ENCODE measurements around the gene MYOD1. TPM values are rescaled to one million over a fixed set of nuclear protein-coding genes. Genes with fewer than 3 reads are reported as not detected.
A peak's percentile ranks its signal among the peaks of the same experiment; 100 is the strongest.

Gene MYOD1
- total RNA-seq, 1 donor from 2014 or later = not detected

GRCh38 chr11:17753641-17754040 lies 34.3 kb downstream of the MYOD1 start:
- H3K9me3 Mint-ChIP-seq = peaks cover 2% of the 10 kb centered on the region
- H3K4me3 Mint-ChIP-seq = no peak overlapping the region
- H3K27me3 ChIP-seq = peaks cover 29% of the 10 kb centered on the region
- H3K4me1 Mint-ChIP-seq = no peaks in the 10 kb centered on the region
- H3K27ac ChIP-seq = no peak overlapping the region
- no peaks in the 10 kb centered on the region for H3K9me3 ChIP-seq (ENCODE audit: low read depth)
- no peaks in the 10 kb centered on the region for H3K36me3 Mint-ChIP-seq
- H3K4me2 ChIP-seq = no peak overlapping the region
- H3F3A ChIP-seq (ENCODE audit: low read depth) = no peaks in the 10 kb centered on the region
- H4K20me1 ChIP-seq (ENCODE audit: low read depth) = no peaks in the 10 kb centered on the region
- no peaks in the 10 kb centered on the region for H3K36me3 ChIP-seq
- no peak overlapping the region for H3K27ac Mint-ChIP-seq
- peaks cover 3% of the 10 kb centered on the region for H3K27me3 Mint-ChIP-seq (ENCODE audit: insufficient read depth, low read depth)
- TF ChIP-seq EZH2phosphoT487 (IDR thresholded peaks at IDR 0.05) (no peak), EZH2 (IDR thresholded peaks at IDR 0.05) (no peak)
- TF ChIP-seq, protein P1, sequence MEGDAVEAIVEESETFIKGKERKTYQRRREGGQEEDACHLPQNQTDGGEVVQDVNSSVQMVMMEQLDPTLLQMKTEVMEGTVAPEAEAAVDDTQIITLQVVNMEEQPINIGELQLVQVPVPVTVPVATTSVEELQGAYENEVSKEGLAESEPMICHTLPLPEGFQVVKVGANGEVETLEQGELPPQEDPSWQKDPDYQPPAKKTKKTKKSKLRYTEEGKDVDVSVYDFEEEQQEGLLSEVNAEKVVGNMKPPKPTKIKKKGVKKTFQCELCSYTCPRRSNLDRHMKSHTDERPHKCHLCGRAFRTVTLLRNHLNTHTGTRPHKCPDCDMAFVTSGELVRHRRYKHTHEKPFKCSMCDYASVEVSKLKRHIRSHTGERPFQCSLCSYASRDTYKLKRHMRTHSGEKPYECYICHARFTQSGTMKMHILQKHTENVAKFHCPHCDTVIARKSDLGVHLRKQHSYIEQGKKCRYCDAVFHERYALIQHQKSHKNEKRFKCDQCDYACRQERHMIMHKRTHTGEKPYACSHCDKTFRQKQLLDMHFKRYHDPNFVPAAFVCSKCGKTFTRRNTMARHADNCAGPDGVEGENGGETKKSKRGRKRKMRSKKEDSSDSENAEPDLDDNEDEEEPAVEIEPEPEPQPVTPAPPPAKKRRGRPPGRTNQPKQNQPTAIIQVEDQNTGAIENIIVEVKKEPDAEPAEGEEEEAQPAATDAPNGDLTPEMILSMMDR (IDR thresholded peaks at IDR 0.05) = no peak
- H3K4me3 ChIP-seq = no peak overlapping the region
- no peak for DNase-seq (ENCODE audit: low spot score)
- H2AFZ ChIP-seq (replicated peaks) = no peak overlapping the region
- no peaks in the 10 kb centered on the region for H3K4me1 ChIP-seq
- H3K9ac ChIP-seq = no peak overlapping the region
- H3K79me2 ChIP-seq (ENCODE audit: low read depth) = no peaks in the 10 kb centered on the region

DNA sequence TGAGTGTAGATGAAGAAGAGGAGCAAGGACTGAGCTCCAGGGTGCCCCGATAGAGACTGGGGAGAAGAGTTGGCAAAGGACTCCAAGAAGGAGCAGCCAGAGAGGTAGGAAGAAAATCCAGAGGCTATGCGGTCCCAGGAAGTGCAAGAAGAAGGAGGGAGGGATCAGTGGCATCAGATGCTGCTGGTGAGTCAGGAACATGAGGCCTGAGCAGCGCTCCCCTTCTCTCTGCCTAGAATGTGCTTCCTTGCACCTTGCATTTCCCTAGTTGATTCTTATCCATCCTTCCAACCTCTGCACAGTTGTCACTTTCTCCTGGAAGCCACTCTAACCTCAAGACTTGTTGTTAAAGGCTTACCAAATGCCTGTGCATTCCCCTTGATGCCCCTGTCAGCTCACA lies 36.5 kb downstream of the MYOD1 start:
- Mint-ChIP-seq H3K27ac (no peak overlapping the region), H3K4me3 (no peak overlapping the region), H3K27me3 (ENCODE audit: insufficient read depth, low read depth) (peaks cover 3% of the 10 kb centered on the region), H3K4me1 (no peaks in the 10 kb centered on the region), H3K36me3 (no peaks in the 10 kb centered on the region), H3K9me3 (peaks cover 9% of the 10 kb centered on the region)
- Histone ChIP-seq H3K36me3 (no peaks in the 10 kb centered on the region), H3F3A (ENCODE audit: low read depth) (no peaks in the 10 kb centered on the region), H3K4me2 (no peak overlapping the region), H3K79me2 (ENCODE audit: low read depth) (no peaks in the 10 kb centered on the region), H3K4me3 (no peak overlapping the region), H3K9ac (no peak overlapping the region), H4K20me1 (ENCODE audit: low read depth) (no peaks in the 10 kb centered on the region), H3K27me3 (peaks cover 38% of the 10 kb centered on the region), H3K4me1 (no peaks in the 10 kb centered on the region), H3K27ac (no peak overlapping the region), H2AFZ (replicated peaks) (no peak overlapping the region), H3K9me3 (ENCODE audit: low read depth) (no peaks in the 10 kb centered on the region)
- TF ChIP-seq, protein P1 (IDR thresholded peaks at IDR 0.05) = no peak
- TF ChIP-seq EZH2phosphoT487 (IDR thresholded peaks at IDR 0.05) = no peak
- DNase-seq (ENCODE audit: low spot score) = no peak

- Histone ChIP-seq H3K36me3 (no peaks in the 10 kb centered on the region), H4K20me1 (ENCODE audit: low read depth) (peaks cover 5% of the 10 kb centered on the region), H3K4me3 (no peak overlapping the region), H2AFZ (replicated peaks) (no peak overlapping the region), H3K4me2 (no peak overlapping the region), H3K27ac (no peak overlapping the region), H3K79me2 (ENCODE audit: low read depth) (no peaks in the 10 kb centered on the region), H3K4me1 (peaks cover 14% of the 10 kb centered on the region), H3K27me3 (peaks cover 26% of the 10 kb centered on the region), H3K9ac (no peak overlapping the region), H3K9me3 (ENCODE audit: low read depth) (no peaks in the 10 kb centered on the region), H3F3A (ENCODE audit: low read depth) (peaks cover 14% of the 10 kb centered on the region)
- Mint-ChIP-seq H3K4me3 (peak overlapping the region; percentile 15), H3K27ac (no peak overlapping the region), H3K4me1 (peaks cover 19% of the 10 kb centered on the region), H3K27me3 (ENCODE audit: insufficient read depth, low read depth) (peaks cover 10% of the 10 kb centered on the region), H3K9me3 (peaks cover 9% of the 10 kb centered on the region), H3K36me3 (no peaks in the 10 kb centered on the region)
- TF ChIP-seq EZH2phosphoT487 (IDR thresholded peaks at IDR 0.05) (no peak), EZH2 (IDR thresholded peaks at IDR 0.05) (no peak)
- TF ChIP-seq, protein P1 (IDR thresholded peaks at IDR 0.05) = peak; percentile 84
- peak; percentile 88 for DNase-seq (ENCODE audit: low spot score)
These were observed 41.0 kb downstream of the MYOD1 start for GRCh38 chr11:17760102-17761029.
